Stimulated activated CD4-positive, alpha-beta T cell treated with anti-CD3 and anti-CD28 coated beads, Interleukin-12 subunit alpha, Interleukin-12 subunit beta, amount 100 ng/mL, for 4 hours (primary cell): Measurements from ENCODE around the gene TXN2.
"Not testable (repeated sequence)": the region's sequence is repeated elsewhere in the genome, so short reads cannot be mapped to it uniquely, and the experiment has no call there.

Source experiments
- DNase-seq: peaks from one replicate; pipeline ENCODE4 v3.0.0-alpha.2; 2020

The TXN2 gene, protein sequence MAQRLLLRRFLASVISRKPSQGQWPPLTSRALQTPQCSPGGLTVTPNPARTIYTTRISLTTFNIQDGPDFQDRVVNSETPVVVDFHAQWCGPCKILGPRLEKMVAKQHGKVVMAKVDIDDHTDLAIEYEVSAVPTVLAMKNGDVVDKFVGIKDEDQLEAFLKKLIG

DNA sequence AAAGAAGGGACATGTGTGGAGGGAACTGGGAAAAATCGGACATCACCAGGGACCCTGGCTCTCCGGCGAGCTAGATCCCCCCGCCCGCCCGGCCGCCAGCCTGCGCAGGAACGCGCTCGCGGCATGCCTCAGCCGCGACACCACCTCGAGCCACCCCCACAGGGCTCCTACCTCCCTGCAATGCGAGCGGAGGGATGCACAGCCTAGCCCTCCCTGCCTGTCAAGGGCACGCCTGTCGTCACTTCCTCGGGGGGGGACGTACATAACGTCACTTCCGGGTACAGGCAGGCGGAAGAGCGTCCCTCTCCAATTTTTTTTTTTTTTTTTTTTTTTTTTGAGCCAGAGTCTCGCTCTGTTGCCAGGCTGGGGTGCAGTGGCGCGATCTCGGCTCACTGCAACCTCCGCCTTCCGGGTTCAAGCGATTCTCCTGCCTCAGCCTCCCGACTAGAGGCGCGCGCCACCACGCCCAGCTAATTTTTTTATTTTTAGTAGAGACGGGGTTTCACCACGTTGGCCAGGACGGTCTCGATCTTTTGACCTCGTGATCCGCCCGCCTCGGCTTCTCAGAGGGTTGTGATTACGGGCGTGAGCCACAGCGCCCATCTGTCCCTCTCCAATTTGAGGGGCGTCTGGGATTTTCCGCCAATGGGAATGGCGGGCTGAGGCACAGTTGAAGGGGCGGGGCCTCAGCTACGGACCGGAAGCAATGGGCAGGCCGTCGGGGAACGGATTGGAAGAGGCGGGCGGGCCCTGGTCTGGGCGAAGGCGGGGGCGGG lies at the start of gene TXN2:
TSS of gene TXN2 (minus strand) at position 248 of the 776 bp plus-strand sequence. CDS start 803 bp downstream, outside the sequence.
- peak; percentile 95 for DNase-seq

DNA sequence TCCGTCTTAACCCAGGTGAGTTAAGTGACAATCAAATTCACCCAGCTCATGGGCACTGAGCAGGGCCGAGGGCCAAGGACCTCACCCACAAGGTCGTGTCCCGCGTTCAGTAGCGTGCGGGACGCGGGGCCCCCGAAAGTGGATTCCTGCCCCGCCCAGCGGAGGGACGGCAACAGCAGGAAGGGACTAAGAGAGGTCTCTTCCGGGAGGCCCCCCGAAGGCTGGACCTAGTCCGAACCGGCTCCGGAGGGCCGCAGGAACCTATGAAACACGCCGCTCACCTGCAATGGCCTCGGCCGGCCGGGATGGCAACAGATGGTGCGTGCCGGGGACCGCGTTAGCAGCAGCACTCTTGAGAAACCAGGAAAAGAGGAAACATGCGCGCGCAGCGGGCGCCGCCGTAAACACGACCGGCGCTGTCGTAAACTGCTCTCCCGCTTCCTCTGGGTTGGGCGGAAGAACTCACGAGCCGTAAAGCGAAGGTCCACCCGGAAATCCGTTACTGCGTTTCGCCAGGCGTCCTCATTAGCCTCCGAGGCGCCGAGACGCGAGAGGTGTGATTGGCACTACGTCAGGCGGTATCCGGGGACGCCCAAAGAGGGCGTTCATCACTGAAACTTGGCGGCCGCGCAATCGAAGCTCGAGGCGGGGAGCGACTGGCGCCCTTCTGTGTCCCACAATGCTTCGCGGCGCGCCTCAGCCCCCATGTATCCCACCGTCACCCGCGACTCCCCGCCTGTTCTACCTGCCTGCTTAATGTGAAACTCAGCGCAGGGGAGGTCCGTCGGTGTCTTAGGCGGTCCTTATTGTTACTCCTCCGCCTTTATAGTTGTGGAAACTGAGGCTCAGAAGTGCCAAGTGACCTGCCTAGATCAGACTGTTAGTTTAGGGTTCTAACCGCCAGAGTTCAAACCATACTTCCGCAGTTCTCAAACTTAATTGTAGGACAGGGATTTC lies 47.6 kb upstream of the TXN2 start, which contains the start of gene EIF3D:
TSS of gene EIF3D (minus strand) at position 372 of the 957 bp plus-strand sequence. CDS start 3,045 bp downstream, outside the sequence.
- DNase-seq: peak; percentile 97

DNA sequence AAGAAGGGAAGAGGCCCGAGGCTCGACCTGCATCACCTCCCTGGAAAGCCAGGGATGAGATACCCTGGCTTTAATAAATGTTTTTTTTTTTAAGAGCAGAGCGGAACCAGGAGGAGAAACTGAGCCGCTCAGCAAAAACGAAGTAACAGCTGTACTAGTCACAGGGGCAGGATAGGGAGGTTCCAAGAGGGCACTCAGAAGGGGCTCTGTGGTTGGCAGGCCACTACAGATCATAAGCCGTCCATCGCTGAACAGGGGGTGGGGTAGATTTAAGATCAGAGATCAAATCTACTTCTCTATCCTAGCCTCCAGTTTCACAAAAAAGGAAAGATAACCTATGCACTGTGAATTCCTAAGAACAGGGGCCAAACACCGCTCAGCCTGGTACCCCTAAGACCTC lies 46.9 kb upstream of the TXN2 start:
- DNase-seq: no peak

DNA sequence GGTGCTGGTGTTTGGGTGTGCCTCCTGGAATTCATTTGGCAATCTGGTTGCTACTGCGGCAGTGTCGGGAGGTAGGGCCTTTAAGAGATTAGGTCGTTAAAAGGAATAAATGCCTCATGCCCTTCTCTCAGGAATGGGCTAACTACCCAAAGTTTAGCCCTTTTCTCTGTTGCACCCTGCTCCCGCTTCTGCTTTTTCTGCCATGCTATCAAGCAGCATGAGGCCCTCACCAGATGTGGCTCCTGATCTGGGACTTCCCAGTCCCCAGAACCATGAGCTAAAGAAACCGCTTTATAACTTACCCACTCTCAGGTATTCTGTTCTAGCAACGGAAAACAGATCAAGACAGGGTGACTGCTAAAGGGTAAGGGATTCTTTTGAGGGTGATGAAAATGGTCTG lies 41.2 kb upstream of the TXN2 start:
- no peak for DNase-seq

DNA sequence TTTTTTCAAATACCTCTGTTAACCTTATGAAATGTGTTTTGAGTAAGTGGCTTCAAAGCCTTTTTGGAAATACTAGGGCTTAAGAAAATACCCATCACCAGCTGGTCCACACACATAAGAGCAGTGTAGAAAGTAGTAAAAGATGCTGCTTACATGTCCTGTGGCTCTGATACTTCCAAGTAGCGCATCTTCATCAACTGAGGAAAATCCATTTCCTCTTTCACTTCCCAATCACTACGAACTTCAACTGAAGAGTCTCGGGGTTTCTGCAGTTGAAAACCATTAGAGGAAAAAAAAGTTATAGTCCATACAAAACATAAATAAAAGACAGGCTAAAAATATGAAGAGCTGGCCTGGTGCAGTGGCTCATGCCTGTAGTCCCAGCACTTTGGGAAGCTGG lies 39.0 kb upstream of the TXN2 start:
- DNase-seq: no peak

DNA sequence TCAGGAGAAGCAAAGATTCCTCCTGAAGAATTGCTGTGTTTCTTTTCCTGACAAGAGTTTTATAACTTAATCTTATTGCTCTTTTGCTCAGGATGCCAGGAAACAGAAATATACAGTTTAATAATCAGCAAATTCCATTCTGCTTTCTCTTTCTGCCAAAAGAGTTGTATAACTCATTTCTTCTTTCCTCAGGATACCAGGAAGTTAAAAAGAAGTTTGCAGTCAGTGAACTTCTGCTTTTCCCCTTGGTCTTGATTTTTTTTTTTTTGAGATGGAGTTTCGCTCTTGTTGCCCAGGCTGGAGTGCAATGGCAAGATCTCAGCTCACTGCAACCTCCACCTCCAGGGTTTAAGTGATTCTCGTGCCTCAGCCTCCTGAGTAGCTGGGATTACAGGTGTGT lies 38.5 kb upstream of the TXN2 start:
- DNase-seq: not testable (repeated sequence)

DNA sequence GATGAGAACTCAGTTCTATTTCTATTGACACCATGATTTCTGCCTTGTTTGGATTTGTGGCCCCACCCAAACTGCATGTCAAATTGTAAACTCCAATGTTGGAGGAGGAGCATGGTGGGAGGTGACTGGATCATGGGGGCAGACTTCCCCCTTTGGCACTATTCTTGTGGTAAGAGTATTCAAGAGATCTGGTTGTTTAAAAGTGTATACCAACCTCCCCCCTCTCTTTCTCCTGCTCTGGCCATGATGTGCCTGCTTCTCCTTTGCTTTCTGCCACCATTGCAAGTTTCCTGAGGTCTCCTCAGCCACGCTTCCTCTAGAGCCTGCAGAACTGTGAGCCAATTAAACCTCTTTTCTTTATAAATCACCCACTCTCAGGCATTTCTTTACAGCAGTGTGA lies 33.3 kb upstream of the TXN2 start:
- no peak for DNase-seq

DNA sequence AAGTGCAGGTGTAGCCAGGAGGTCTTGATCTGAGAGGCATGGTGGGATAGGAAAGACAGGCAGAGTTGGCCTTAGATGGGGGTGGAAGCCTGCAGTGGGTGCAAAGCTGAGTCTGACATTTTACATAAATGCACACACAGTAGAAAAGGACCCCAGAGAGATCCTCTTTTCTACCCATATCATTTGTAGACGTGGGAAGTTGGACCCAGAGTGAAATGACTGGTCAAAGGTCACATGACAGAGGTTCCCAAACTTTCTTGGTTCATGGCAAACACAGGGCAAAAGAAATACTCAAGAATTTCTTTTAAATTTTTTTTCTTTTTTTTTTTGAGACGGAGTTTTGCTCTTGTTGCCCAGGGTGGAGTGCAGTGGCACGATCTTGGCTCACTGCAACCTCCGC lies 31.6 kb upstream of the TXN2 start:
- DNase-seq: no peak

DNA sequence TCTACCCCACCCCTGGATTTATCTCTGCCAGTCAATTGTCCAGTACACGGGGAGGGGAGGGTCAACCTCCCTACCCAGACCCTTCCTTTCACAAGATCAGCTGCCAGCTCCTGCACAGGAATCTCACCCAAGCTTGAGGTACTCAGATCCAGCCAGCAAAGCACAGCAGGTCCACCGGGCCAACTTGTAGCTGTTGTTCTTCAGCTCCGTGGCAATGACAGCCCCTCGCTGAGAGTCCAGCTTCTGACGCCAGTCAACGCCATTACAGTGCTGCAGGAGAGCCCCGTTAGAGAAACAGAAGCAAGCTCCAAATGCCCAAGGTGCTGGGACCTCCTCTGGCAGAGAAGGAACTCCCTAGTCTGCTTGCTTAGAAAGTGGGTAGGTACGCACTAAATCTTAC lies 30.9 kb upstream of the TXN2 start:
- DNase-seq: no peak

DNA sequence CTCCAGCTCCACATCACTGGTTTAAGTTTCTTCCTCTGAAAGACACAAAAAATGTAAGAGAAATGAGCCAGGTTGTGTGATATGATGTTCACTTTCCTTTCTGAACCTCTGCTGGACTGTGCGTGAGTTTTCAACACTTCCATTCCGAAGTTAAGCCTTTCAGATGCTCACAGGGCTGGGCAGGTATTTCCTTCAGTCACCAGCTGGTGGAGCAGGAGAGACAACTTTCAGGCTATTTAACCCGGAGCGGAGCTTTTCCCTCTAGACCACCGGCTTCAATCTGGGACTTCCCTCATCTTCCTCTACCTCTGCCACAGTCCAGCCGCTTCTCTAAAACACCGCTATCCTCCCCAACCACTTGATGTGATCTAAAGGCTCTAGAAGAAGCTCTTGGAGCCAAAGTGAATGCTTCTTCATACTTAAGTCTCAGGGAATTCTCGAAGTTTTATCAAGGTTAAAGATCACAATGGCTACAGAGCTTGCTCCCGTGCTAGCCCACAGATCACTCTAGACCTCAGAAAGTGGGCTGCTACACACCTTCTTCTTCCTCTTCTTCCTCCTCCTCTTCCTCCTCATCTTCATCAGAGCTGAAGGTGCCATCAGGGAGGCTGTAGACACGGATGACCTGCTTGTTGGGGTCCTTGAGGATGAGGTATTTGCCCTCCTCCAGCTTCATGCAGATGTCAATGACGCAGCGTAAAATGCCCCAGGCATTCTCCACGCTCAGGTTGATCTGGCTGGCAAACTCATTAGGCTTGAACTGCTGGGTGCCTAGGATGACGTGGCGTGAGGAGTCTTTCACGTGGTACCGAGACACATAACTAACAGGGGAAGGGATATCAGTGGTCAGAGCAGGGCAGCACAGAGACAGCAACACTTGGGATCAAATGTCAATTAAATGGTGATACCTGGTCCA lies 29.8 kb upstream of the TXN2 start:
- no peak for DNase-seq

DNA sequence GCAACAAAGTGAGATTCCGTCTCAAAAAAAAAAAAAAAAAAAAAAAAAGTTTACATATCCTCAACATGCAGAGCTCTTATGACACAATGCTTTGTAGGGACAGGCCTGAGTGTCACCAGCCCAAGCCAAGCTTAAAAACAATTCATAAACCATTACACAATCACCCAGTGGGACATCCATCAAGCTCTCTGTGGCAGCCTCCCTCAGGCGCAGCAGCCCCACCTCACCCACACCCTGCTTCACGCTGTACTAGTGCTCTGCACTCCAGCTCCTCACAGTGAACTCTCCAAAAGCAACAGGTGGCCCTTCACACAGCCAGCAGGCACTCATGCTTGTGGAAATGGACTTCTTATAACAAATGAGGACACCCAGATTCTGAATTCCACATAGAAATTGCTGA lies 28.9 kb upstream of the TXN2 start:
- no peak for DNase-seq

DNA sequence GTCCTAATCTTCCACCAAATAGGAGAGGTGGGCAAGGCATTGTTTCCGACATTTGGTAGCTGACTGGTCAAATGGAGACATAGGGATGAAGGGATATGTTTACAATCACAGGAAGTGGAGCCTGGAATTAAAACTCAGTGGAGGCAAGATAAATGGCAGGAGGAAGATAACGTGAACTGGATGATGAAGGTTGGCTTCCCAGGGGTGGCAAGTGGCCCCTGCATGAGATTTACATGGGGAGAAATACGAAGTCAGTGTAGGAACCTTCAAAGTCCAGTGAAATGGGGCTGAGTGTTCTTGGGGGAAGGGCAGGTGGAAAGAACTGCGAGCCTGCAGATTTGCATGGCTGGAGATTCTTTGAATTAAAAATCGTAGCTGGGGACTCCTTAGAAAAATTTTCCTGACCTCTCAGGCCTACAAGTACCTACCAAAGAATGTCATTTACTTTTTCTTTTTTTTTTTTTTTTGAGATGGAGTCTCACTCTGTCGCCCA lies 26.1 kb upstream of the TXN2 start:
- DNase-seq: no peak

DNA sequence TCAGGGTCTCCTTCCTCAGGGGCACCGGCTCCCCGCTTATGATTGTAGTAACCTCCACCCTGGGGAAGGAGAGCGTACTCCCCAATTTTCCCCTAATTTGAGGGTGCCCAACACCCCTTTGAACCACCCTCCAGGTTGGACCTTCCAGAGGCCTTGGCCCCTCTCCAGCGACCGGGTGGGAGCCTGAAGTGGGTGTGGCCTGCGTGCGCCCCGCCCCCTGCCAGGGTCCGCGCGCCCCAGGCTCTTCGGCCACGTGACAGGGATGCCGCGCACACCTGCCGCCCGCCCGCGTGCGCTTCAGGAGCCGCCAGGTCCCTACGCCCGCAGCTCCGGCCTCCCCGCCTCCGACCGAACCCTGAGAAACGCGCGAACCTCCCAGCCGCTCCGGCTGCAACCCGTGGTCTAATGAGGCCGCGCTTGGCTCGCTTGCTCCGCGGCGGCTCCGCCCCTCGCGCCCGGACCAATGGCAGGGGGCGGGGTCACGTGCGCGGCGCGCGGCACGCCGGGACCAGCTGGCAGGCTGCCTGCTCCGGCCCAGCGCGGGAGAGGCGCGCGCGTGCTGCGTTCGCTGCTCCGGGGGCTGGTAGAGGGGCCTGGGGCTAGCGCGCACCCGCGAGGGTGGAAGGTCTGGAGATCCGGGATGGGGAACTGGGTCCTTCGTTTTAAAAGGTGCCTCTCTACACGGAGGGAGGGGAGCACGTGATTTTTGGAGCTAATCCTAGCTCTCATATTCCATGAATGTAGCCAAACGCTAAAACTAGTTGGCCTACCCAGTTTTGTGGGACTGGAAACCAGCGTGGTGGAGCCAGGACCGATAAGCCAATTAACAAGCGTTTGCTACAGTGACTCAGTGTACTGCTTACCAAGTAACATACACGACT lies 25.4 kb upstream of the TXN2 start, which contains the start of gene FOXRED2:
TSS of gene FOXRED2 (minus strand) at position 404 of the 881 bp plus-strand sequence. CDS start 618 bp downstream, outside the sequence.
- DNase-seq: peak; percentile 89

DNA sequence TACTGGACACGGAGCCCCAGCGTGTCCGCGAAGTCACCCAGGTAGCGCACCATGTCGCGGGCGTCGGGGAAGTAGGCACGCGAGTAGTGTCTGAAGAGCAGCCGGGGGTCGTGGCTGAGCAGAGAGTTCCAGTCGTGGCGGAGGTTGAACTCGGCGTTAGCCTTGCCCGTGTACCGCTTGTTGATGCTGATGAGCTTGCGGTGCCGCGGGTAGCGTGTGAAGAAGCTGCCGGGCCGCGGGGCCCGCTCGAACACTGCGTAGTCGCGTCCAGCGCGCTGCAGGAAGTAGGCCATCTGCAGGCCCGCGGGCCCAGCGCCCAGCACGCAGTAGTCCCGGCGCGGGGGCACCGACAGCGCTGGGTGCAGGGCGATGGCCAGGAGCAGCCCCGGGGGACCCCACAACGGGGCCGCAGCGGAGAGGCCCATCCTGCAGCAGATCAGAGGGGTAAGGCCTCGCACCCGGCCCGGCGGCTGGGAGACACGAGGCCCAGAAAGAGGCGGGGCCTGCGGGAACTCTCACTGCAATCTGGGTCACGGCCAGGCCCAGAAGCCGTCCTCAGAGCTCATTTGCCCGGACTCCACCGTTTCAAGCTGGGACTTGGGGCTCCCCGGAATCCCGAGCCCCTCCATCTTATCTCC lies 24.7 kb upstream of the TXN2 start:
- DNase-seq: no peak

DNA sequence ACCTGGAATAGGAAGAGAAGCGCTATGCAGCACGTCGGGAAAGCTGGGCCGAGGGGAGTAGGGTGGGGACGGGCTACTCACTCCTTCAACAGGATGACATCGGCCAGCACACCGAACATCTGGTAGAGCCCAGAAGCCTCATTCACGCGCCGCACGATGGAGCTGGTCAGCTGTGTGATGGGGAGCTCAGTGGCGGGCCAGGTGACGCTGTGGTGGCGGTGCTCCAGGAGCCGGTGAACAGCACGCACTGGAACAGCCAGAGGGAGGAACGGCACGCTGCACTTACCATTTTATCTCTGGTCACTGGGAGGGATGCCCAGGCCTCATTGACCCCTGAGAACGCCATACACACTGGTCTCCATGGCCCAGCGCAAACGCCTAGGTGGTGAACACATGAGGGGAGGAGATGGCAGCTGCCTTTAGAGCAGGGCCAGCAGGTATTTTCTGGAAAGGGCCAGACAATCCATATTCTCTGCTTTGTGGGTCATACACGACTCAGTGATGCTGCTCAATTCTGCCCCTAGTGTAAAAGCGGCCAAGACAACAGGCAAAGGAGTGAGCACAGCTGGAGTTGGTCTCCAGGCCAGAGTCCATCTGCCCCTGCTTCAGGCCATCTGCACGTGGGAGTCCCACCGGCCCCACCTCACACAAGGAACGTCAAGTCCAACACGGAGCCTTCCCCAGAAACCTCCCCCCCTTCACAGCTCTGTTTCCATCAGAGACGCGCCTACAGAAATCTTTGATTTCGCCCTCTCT lies 16.6 kb upstream of the TXN2 start:
- no peak for DNase-seq

DNA sequence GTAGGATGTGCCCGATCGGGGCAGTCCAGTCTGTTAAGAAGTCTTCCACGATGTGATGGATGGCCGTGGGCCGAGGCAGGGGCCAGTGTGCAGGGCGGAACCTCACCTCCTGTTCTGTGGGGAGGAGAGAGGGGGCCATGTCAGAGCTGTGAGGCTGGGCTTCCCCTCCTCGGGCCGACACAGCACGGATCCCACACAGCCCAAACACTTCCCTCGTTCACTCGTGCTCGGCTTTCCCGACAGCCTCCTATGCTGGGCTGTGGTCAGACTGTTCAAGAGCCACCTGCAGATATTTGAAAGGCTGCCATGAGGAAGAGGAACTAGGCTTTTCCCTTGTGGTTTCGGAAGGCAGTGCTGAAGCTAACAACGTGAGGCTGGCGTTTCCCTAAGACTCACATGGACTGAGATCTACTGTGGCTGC lies 12.3 kb upstream of the TXN2 start:
- DNase-seq: no peak

DNA sequence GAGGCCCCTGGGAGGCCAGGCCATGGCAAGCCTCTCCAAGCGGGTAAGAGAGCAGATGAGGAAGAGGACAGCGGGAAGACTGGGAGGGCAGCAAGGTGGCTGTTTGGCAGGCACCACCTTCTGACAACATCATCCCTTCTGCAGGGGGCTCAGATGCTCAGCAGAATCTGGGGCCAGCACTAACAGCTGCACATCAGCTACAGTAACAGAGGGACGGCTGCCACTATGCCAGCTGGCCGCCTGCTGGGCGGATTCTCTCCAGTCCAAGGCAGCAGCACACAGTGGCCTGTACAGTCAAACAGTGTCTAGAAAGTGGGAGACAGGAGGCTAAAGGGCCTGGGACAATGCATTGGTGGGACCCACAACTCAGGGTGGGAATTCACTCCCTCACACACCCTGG lies 10.7 kb upstream of the TXN2 start:
- DNase-seq: no peak

DNA sequence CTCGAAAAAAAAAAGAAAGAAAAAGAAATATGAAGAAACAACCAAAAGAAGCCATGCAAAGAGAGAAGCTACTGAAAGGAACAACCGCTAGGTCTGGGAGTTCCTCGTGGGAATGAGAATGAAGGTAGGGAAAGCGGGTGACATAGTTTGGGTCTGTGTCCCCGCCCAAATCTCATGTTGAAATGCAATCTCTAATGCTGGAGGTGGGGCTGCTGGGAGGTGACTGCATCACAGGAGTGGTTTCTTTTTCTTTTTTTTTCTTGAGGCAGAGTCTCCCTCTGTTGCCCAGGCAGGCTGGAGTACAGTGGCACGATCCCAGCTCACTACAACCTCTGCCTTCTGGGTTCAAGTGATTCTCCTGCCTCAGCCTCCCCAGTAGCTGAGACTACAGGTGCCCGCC lies 9.7 kb upstream of the TXN2 start:
- no peak for DNase-seq

DNA sequence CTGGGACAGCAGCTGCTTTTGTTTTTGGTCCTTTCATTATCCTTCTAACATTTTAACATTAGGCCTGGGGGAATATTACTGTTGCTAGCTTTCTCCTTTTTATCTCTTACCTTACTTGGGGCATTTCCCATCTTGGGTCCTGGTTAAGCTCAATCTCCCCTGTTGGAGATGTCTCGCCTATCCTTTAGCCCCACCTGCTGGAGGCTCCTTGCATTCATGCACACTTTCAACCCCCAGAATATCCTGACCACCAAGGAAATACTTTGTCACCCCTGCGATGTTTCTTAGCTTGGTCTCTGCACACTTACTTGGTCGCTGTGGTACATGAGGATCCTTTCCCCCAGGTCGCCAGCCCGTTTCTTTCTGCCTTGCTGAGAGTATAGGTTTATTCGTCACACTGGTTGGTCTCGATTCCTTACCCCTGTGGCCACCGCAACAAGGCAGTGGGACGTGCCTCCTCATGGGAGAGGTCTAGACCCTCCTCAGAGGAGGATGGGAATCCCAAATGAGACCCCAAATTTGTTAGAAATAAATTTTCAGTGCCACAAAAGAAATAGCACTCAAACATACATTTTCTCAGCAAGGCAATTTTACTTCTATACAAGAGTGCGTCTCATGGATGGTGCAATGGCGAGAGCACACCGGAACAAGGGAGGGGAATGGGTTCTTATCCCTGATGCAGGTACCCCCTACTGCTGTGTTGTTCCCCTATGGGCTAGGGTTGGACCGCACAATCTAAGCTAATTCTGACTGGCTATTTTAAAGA lies 5.4 kb upstream of the TXN2 start:
- peak; percentile 48 for DNase-seq
